GM21381 (cell line): ENCODE measurements around the gene LAIR2.

ENCODE experiments used
- ATAC-seq: cut with Tn5 transposase; IDR thresholded peaks from one replicate; pipeline ENCODE4 v1.9.1; 2021; ENCODE audit warnings: mild to moderate bottlenecking, moderate library complexity; ENCODE audit not compliant: unreplicated experiment

Gene LAIR2, protein sequence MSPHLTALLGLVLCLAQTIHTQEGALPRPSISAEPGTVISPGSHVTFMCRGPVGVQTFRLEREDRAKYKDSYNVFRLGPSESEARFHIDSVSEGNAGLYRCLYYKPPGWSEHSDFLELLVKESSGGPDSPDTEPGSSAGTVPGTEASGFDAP

DNA sequence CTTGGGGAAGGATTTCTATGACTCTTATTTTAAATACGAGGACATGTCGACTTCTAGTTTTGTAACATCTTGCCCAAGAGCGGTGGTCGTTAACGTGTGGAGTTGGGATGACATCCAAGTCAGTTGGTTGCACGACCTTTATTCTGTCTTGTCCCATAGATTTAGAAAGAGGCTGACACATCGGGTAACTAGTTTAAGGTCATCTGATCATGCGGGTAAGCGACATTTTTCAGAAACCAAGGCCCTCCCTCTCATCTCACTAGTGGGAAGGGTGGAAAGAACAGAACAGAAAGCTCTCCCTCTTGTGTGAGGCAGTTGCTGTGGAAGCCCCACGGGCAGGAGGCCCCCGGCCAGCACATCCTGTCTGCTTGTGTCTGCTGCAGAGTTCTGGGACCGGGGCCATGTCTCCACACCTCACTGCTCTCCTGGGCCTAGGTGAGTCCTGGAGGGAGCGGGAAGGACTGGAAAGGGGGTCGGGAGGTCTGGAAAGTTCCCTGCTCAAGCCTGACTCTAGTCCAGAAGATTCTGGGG is at the start of gene LAIR2:
LAIR2 (plus strand) TSS at position 314 of the 531 bp plus-strand sequence; CDS start at position 402, 88 bp downstream.
- no peak for ATAC-seq

DNA sequence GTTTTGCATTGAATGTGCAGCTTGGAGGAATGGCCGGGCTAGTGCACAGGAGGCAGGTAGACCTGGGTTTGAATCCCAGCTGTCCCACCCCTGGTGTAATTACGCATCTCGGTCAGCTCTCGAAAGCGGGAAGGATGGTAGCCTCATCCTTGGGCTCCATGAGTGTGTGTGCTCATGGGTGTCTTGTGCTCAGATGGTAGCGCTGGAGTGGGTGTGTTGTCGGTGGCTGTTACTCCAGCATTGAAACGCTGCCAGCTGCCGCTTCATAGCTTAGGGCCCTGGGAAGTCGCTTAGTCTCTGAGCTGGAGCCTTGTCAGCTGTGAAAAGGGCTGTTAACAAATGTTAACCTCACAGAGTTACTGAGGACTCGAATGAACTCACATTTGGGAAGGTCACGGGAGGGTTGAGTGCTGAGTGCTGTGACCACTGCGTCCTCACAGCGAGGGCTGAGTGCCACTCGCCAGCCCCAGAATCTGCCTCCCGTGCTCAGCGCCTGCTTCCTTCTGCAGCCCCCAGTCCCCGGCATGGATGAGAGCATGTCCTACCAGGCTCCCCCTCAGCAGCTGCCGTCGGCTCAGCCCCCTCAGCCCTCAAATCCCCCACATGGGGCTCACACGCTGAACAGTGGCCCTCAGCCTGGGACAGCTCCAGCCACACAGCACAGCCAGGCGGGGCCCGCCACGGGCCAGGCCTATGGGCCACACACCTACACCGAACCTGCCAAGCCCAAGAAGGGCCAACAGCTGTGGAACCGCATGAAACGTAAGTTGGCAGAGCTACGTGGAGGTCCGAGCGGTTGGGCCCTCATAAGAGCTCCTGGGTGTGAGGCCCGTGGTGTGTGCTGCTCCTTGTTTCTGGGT is 48.5 kb upstream of the LAIR2 start:
- no peak for ATAC-seq

DNA sequence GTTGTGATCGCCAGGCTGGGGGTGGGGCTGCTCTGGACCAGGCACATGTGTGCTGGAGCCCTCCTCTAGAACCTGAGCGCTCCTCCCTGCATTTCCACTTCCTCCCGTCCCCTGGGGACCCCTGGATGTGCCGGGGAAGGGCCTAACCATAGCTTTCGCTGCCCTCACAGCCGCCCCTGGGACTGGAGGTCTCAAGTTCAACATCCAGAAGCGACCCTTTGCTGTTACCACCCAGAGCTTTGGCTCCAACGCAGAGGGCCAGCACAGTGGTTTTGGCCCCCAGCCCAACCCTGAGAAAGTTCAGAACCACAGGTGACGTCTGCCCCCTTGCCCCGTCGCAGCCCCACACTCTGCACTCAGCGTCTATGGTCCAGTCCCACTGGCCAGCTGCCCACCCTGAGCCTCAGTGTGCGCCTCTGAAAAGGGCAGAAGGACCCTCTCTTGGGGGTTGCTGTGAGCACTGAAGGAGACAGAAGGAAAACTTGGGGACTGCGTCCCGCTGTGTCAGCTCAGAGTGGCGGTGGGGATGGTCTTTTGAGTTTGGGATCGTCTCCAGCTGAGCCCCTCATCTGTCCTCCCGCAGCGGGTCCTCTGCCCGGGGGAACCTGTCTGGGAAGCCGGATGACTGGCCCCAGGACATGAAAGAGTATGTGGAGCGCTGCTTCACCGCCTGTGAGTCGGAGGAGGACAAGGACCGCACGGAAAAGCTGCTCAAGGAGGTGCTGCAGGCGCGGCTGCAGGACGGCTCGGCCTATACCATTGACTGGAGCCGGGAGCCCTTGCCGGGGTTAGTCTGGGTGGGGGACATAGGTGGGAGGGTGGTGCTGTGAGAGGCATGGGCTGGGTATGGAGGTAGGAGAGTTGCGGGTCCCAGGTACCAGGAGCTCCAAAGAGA is 47.6 kb upstream of the LAIR2 start:
- ATAC-seq = no peak

DNA sequence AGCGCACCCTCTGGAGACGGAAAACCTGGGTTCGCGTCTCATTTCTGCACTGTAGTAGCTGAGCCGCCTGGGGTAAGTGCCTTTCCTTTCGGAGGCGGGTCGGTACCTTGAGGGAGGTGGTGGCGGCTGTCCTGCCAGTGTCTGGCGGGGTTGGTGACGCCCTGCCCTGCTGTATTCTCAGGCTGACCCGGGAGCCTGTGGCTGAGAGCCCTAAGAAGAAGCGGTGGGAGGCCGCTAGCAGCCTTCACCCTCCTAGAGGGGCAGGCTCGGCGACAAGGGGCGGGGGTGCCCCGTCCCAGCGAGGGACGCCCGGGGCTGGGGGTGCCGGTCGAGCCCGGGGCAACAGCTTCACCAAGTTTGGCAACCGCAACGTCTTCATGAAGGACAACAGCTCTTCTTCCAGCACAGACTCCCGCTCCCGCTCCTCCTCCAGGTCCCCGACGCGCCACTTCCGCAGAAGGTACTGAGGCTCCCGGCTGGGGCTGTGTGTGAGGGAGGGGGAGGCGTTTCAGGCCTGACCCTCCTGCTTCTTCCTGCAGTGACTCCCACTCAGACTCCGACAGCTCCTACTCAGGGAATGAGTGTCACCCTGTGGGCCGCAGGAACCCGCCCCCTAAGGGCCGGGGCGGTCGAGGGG is 46.7 kb upstream of the LAIR2 start:
- no peak for ATAC-seq

DNA sequence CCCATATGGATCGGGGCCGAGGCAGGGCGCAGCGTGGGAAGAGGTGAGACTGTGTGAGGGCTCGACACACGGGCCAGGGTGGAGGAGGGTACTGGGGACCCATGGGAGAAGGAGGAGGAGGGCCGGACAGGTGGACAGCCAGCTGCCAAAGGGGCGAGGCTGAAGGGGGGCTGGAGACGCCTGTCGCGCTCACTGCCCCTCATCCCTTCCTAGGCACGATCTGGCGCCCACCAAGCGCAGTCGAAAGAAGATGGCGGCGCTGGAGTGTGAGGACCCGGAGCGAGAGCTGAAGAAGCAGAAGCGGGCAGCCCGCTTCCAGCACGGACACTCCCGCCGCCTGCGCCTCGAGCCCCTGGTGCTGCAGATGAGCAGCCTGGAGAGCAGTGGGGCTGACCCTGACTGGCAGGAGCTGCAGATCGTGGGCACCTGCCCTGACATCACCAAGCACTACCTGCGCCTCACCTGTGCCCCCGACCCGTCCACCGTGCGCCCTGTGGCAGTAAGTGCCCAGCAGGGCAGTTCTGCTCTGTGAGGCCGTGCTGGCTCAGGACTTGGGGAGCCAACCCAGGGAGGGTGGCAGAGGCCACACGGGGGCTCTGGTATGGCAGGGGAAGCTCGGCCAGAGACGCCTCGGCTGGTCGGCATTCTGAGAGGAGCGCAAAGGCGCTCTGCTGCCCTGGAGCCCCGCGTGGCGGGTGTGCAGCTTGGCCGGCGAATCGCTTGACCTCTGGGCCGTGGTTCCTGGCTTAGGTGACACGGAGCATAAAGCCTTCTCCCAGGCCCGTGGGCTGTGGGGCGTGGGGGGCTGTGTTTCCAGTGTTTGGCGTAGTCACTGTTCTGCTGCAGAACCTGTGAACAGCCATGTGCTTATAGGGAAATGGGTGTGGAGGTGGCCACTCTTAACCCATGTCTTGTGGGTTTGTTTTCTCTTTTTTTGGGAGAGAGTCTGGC is 45.9 kb upstream of the LAIR2 start:
- no peak for ATAC-seq

- ATAC-seq = no peak
Observed at GRCh38 chr19:54457773-54458647, 44.6 kb upstream of the LAIR2 start.

DNA sequence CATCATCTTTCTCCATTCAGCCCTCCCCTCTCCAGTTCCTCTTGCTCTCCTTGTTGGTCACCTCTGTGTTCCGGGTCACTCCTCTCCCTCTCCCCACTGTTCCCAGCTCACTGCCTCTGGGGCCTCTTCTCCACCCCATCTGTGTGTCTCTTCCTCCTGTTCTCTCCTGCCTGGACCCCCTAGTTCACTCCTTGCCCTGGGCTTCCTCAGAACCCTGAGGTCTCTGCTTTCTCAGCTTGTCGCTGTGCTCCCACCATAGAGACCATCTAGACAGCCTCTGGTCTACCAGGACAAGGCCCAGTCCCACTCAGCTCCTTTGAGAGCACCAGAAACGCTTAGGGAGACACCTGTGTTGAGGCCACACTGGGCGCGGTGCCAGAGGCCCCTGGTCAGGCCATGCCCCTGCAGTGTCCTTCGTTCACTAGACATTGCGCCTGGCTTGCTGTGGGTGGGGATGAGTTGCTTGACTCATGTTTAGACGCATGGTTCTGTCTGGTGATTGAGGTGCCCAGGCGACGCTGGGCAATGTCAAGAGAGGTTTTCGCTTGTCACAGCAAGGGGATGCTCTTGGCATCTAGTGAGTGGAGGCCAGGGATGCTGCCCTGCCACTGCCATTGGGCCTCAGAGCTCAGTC is 43.9 kb upstream of the LAIR2 start:
- ATAC-seq = no peak

DNA sequence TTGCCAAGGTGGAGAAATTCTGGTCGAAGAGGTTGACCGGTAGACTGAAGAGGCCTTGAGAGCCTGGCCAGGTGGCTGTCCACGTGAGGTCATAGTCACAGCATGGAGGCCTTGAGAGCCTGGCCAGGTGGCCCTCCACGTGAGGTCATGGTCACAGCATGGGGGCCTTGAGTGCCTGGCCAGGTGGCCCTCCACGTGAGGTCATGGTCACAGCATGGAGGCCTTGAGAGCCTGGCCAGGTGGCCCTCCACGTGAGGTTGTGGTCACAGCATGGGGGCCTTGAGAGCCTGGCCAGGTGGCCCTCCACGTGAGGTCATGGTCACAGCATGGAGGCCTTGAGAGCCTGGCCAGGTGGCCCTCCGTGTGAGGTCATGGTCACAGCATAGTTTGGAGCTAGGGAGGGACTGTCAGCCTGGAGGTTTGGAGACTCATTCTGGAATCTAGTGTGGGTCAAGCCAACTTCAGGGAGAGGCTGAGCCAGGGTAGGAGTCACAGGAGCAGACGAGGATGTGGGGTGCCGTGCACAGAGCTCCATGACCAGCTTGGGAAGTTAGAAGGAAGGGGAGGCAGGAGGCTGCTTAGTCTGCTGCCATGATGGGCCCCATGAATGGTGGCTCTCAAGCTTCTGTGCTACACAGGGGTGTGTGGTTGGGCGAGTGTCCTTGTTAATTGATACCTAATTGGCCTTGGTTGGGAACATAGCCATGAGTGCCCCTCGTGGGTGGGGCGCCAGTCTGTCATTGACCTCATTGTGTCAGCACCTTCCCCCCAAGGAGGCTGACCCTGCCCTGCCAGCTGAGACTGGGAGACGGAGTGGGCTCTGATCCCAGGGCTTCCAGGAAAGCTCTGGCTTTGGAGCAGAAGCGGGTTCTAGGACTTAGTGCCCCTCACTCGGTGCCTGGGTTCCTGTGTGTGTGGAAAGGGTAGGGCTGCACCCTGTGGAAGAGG is 43.1 kb upstream of the LAIR2 start:
- ATAC-seq = no peak

DNA sequence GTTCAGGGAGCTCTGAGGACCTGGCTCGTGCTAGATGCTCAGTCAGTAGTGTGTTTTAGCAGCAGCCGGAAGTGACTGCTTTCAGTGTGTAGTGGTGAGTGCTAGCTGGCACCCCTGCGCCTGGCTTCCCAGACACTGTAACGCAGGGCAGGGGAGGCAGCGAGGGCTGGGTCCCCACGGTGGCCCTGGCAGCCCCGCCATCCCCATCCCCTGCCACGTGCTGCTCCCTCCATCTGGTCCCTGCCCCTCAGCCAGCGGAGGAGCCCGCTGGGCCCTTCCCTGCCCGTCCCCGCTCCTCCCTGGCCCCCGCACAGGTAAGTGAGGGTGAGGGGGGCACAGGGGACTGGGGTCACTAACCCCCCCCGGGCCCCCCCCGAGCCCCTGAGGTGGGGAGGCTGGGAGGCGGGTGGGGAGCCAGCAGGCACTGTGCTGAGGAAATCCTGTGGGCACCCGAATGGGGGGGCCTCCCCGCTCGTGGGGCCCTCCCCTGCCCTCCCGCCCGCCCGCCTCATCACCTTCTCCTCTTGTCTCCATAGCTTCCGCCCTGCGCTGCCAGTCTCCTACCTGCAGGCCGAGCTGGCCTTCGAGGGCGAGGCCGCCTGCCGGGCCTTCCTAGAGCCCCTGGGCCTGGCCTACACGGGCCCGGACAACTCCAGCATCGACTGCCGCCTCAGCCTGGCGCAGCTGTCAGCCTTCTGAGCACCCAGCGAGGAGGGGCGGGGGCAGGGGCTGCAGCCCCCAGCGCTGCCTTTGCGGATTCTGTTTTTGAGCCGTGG is 42.2 kb upstream of the LAIR2 start:
- no peak for ATAC-seq

- no peak for ATAC-seq
Observed at GRCh38 chr19:54461210-54461609, 41.4 kb upstream of the LAIR2 start.

DNA sequence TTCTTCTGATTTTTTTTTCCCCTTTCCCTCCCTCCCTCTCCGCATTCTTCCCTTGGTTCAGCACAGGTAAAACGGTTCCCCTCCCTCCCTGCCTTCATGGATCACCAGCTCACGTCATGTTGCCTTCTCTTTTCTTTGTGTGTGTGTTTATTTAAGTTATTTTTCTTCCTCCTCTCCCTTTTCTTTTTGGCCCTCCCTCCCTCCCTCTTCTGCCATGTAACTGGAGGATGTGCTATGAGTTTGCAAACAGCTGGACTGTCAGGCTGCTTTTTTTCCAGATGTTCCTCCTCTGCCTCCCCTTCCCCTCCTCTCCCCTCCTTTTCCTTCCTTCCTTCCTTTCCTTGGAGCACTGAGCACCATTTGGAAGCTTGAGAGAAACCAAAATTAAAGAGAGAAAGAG is 41.0 kb upstream of the LAIR2 start:
- ATAC-seq = no peak

- no peak for ATAC-seq
Observed at GRCh38 chr19:54462047-54462654, 40.5 kb upstream of the LAIR2 start.

- peak; percentile 10 for ATAC-seq
Observed at GRCh38 chr19:54462655-54463530, 39.7 kb upstream of the LAIR2 start.

DNA sequence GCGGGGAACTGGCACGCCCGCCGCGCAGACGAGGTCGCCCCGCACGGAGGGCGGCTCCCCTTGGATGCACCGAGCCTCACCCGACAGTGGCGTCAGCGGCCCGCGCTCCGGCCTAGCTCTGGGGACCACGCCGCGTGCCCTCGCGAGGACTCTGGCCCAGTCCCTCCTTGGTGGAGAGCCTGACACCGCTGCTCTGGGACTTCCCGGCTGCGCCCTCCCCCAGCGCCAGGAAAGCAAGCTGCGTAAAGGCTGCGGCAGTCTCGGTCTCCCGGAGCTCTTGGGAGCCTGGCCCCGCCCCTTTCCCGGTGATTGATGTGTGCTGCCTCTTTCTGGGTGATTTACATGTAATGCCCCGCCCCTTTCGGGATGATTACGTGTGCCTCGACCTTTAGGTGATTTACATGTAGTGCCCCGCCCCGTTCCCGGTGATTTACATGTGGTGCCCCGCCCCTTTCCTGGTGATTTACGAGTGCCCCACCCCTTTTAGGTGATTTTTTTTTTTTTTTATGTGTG is 39.0 kb upstream of the LAIR2 start, which contains the start of gene LENG9:
LENG9 (minus strand) TSS at position 248 of the 513 bp plus-strand sequence. CDS start 252 bp downstream, outside the sequence.
- ATAC-seq = peak; percentile 52
